Endothelial cell of umbilical vein (primary cell): Measurements from ENCODE around the gene HNRNPL. TPM values are rescaled to one million over a fixed set of nuclear protein-coding genes. Genes with fewer than 3 reads are reported as not detected.

Experiments used
- BruUV-seq: library from RNA; stranded (reverse); fragments of 400-500 nt; replicated peaks from 2 replicates; lab custom pipeline; 2021; lab: Mats Ljungman, UMichigan
- CTCF ChIA-PET: fragments of 300-600, 350-600 bp; sonication (Branson Sonifier 250); formaldehyde crosslinking; loops from one replicate; lab custom pipeline; 2021; ENCODE audit warnings: antibody characterized with exemption, inconsistent platforms; lab: Charles Lee
- POLR2A ChIA-PET: fragments of 300-600, 350-600 bp; sonication (Branson Sonifier 250); formaldehyde crosslinking; loops from one replicate; lab custom pipeline; 2021; ENCODE audit warnings: antibody characterized with exemption, inconsistent platforms; lab: Charles Lee
- DNase-seq: peaks from one replicate; pipeline ENCODE4 v3.0.0-alpha.2; 2011; ENCODE audit warnings: low read depth, low spot score
- FAIRE-seq: peaks from 2 replicates; lab custom pipeline; 2011; peaks lifted over from hg19 to GRCh38; lab: Jason Lieb, UNC
- H2AFZ ChIP-seq: 2 replicates; pipeline ENCODE4 v1.6.0; 2012; ENCODE audit warnings: low read depth, low read length, control low read depth, inconsistent platforms
- H3K27ac ChIP-seq: 2 replicates; pipeline ENCODE4 v1.5.1; 2011; ENCODE audit warnings: low read depth, mild to moderate bottlenecking, control low read depth, low read length, moderate library complexity; ENCODE audit not compliant: insufficient read depth
- H3K27me3 ChIP-seq, 2 experiments: 2 replicates each; pipeline versions ENCODE4 v1.6.0 to v1.6.1; 2011; ENCODE audit warnings: low read length in 2 of 2, mixed read lengths in 1 of 2; ENCODE audit not compliant: control insufficient read depth in 2 of 2, insufficient read depth in 2 of 2
- H3K36me3 ChIP-seq, 2 experiments: 2 replicates in 1 of 2; 3 replicates in 1 of 2; pipeline ENCODE4 v1.5.1; 2011; ENCODE audit warnings: low read length in 2 of 2, mild to moderate bottlenecking in 1 of 2, moderate library complexity in 1 of 2; ENCODE audit not compliant: control insufficient read depth in 2 of 2, insufficient read depth in 2 of 2; ENCODE audit errors: extremely low read depth in 1 of 2
- H3K4me1 ChIP-seq: 3 replicates; pipeline ENCODE4 v1.5.1; 2011; ENCODE audit warnings: mild to moderate bottlenecking, low read length; ENCODE audit not compliant: control insufficient read depth, insufficient read depth; ENCODE audit errors: extremely low read depth
- H3K4me2 ChIP-seq: 2 replicates; pipeline ENCODE4 v1.6.1; 2011; ENCODE audit warnings: low read length, control low read depth, mixed read lengths; ENCODE audit not compliant: insufficient read depth
- H3K4me3 ChIP-seq, 3 experiments: fragments of 200-600 bp in 1 of 3; sonication (generic), shearing (Covaris generic) in 1 of 3; replicated peaks in 1 of 3; 2 replicates each; pipeline ENCODE4 v1.5.1; 2011 to 2016; ENCODE audit warnings: control low read depth in 3 of 3, low read length in 3 of 3, mild to moderate bottlenecking in 2 of 3, inconsistent platforms in 1 of 3, low read depth in 1 of 3, moderate library complexity in 1 of 3; ENCODE audit not compliant: insufficient read depth in 1 of 3
- H3K79me2 ChIP-seq: 2 replicates; pipeline ENCODE4 v1.6.0; 2012; ENCODE audit warnings: low read length, inconsistent platforms; ENCODE audit not compliant: control insufficient read depth, insufficient read depth
- H3K9ac ChIP-seq: replicated peaks from 2 replicates; pipeline ENCODE3; 2011; ENCODE audit warnings: low read length, control low read depth; ENCODE audit not compliant: insufficient read depth; ENCODE audit errors: extremely low read depth
- H3K9me1 ChIP-seq: replicated peaks from 3 replicates; pipeline ENCODE4 v1.6.0; 2011; ENCODE audit warnings: mild to moderate bottlenecking, low read length; ENCODE audit not compliant: control insufficient read depth, insufficient read depth; ENCODE audit errors: extremely low read depth
- H3K9me3 ChIP-seq: replicated peaks from 2 replicates; pipeline ENCODE4 v1.5.1; 2012; ENCODE audit warnings: low read length, inconsistent platforms; ENCODE audit not compliant: control insufficient read depth, insufficient read depth
- H4K20me1 ChIP-seq: replicated peaks from 2 replicates; pipeline ENCODE3; 2011; ENCODE audit warnings: mild to moderate bottlenecking, low read length; ENCODE audit not compliant: control insufficient read depth, insufficient read depth; ENCODE audit errors: extremely low read depth
- CTCF ChIP-seq, 2 donors: IDR thresholded peaks; 1 replicate in 1 of 2; 2 replicates in 1 of 2; pipeline ENCODE4 v1.5.1; 2011; ENCODE audit warnings: low read length in 2 of 2, mild to moderate bottlenecking in 2 of 2, moderate library complexity in 2 of 2, control low read depth in 1 of 2, inconsistent platforms in 1 of 2, low read depth in 1 of 2; ENCODE audit not compliant: insufficient read depth in 1 of 2; ENCODE audit errors: extremely low read depth in 1 of 2
- EZH2 ChIP-seq: IDR thresholded peaks from 2 replicates; pipeline ENCODE4 v1.6.1; 2012; ENCODE audit warnings: borderline replicate concordance, low read depth, mild to moderate bottlenecking, moderate library complexity, low read length, inconsistent platforms; ENCODE audit not compliant: severe bottlenecking
- FOS ChIP-seq: IDR thresholded peaks from 2 replicates; pipeline ENCODE4 v1.6.1; 2011; ENCODE audit warnings: mild to moderate bottlenecking, low read length, moderate library complexity, borderline replicate concordance; ENCODE audit not compliant: insufficient read depth
- GATA2 ChIP-seq: IDR thresholded peaks from 2 replicates; pipeline ENCODE4 v1.7.0; 2011; ENCODE audit warnings: low read depth, mild to moderate bottlenecking, moderate library complexity, mixed read lengths, low read length; ENCODE audit not compliant: insufficient read length, insufficient read depth
- JUN ChIP-seq: IDR thresholded peaks from 2 replicates; pipeline ENCODE4 v1.6.1; 2011; ENCODE audit warnings: borderline replicate concordance, low read depth; ENCODE audit not compliant: insufficient read length, insufficient read depth
- MAX ChIP-seq: IDR thresholded peaks from 2 replicates; pipeline ENCODE4 v1.6.1; 2011; ENCODE audit not compliant: insufficient read depth, insufficient read length
- MYC ChIP-seq: IDR thresholded peaks from one replicate; pipeline ENCODE4 v1.6.1; 2011; ENCODE audit warnings: mild to moderate bottlenecking, low read depth, low read length
- POLR2A ChIP-seq: IDR thresholded peaks from 2 replicates; pipeline ENCODE4 v1.6.1; 2012; ENCODE audit warnings: low read depth, mild to moderate bottlenecking, control low read depth, low read length
- POLR2AphosphoS5 ChIP-seq: IDR thresholded peaks from 2 replicates; pipeline ENCODE4 v1.6.1; 2012; ENCODE audit warnings: low read depth, mild to moderate bottlenecking, control low read depth, low read length, moderate library complexity; ENCODE audit not compliant: insufficient read depth
- dilution Hi-C: fragments of 300-500 bp; cut with MboI; formaldehyde crosslinking; loops from one replicate; pipeline ENCODE4 v1.15.0; 2019; ENCODE audit warnings: low sequenced_read_pairs; ENCODE audit not compliant: extremely low pct_ligation_motif_present
- intact Hi-C: fragments of 100-400 bp; cut with micrococcal nuclease; formaldehyde crosslinking; loops from one replicate; pipeline ENCODE4 v1.10.0; 2022
- polyA plus RNA-seq, 4 experiments: library from polyadenylated mRNA; depleted of rRNA in 3 of 4; stranded (reverse) in 3 of 4; unstranded in 1 of 4; fragments of >200 nt; gene quantifications; 2 replicates each; pipeline versions ENCODE4 v1.2.1 to v1.2.3, GENCODE V29; 2011 to 2012; ENCODE audit warnings: missing spikeins in 1 of 4
- total RNA-seq: library from RNA; stranded (reverse); gene quantifications from 2 replicates; pipeline ENCODE4 v1.2.3, GENCODE V29; 2021

Gene HNRNPL
- total and polyA plus RNA-seq, 2 donors (not counting 3 experiments of a cell fraction or from before 2014, with no cell fraction given), result 305 to 451 TPM

GRCh38 chr19:38891771-38892170, 42.0 kb upstream of the HNRNPL start:
- Histone ChIP-seq H2AFZ (no peak overlapping the region), H3K9me3 (no peaks in the 10 kb centered on the region), H3K27me3 (no peaks in the 10 kb centered on the region), H3K9ac (no peak overlapping the region), H3K9me1 (no peaks in the 10 kb centered on the region), H4K20me1 (no peaks in the 10 kb centered on the region), H3K4me1 (no peaks in the 10 kb centered on the region), H3K4me2 (no peak overlapping the region), H3K4me3 (no peak overlapping the region), H3K27ac (no peak overlapping the region), H3K79me2 (no peaks in the 10 kb centered on the region), H3K36me3 (peaks cover 2 to 17% of the 10 kb centered on the region in 2 experiments)
- TF ChIP-seq POLR2AphosphoS5, result no peak
- no peak for TF ChIP-seq EZH2
- TF ChIP-seq MAX, result no peak
- TF ChIP-seq GATA2, result no peak
- TF ChIP-seq JUN, result no peak
- TF ChIP-seq CTCF (IDR thresholded peaks at IDR 0.05; ENCODE audit: extremely low read depth in 1 of 2, insufficient read depth in 1 of 2, low read depth in 1 of 2, low read length in 2 of 2), result no peak
- TF ChIP-seq POLR2A, result no peak
- no peak for TF ChIP-seq MYC
- TF ChIP-seq FOS, result no peak
- POLR2A ChIA-PET, result no interaction called here
- BruUV-seq, result no TSS peak
- DNase-seq (no peak), FAIRE-seq (no peak)
- CTCF ChIA-PET, result no interaction called here
- intact Hi-C loops, result no loop called here
- dilution Hi-C loops, result no loop called here
